ENCODE results near the gene PHACTR1. TPM values are rescaled to one million over a fixed set of nuclear protein-coding genes. Genes with fewer than 3 reads are reported as not detected.

PHACTR1 gene
- total RNA-seq, 1 experiment from 2014 or later, result not detected

- CTCF ChIA-PET, result no interaction called here
- POLR2A ChIA-PET (ENCODE audit: unreplicated experiment), result no interaction called here
Observed at GRCh38 chr6:13256266-13257001, 539.9 kb downstream of the PHACTR1 start.

GRCh38 chr6:13259393-13259792 is 542.8 kb downstream of the PHACTR1 start:
- BruUV-seq (replicated peaks), result no TSS peak
- intact Hi-C loops (cut with micrococcal nuclease), result no loop called here
- ChIA-PET POLR2A (ENCODE audit: unreplicated experiment) (no interaction called here), CTCF (no interaction called here)
- Histone ChIP-seq H3K4me1 (ENCODE audit: insufficient read depth, low read length) (no peaks in the 10 kb centered on the region), H3F3A (ENCODE audit: low read length, unreplicated experiment) (no peaks in the 10 kb centered on the region), H3K9me3 (ENCODE audit: low read length) (no peaks in the 10 kb centered on the region), H3K4me2 (ENCODE audit: low read length) (no peak overlapping the region), H2AFZ (ENCODE audit: low read length) (no peak overlapping the region), H4K20me1 (ENCODE audit: low read length) (no peaks in the 10 kb centered on the region), H3K27me3 (ENCODE audit: low read length) (peaks cover 43% of the 10 kb centered on the region), H3K9me2 (replicated peaks; ENCODE audit: low read length) (no peaks in the 10 kb centered on the region), H3K36me3 (ENCODE audit: low read depth, low read length) (no peaks in the 10 kb centered on the region), H3K9ac (ENCODE audit: low read length) (no peak overlapping the region), H3K4me3 (ENCODE audit: low read length) (no peak overlapping the region), H3K79me2 (ENCODE audit: low read length) (no peaks in the 10 kb centered on the region), H3K27ac (ENCODE audit: low read length) (no peak overlapping the region)
- TF ChIP-seq EZH2 (IDR thresholded peaks at IDR 0.05; ENCODE audit: low read length, unreplicated experiment), result no peak
- no peak for TF ChIP-seq EZH2phosphoT487 (IDR thresholded peaks at IDR 0.05; ENCODE audit: borderline replicate concordance, low read length)
- TF ChIP-seq CTCF (conservative IDR thresholded peaks at IDR 0.05; ENCODE audit: low read depth, low read length), result no peak
- no peak for DNase-seq
- ATAC-seq, result no peak

More at GRCh38 chr6:13256266-13257001, 539.9 kb downstream of the PHACTR1 start:
- DNase-seq (no peak), ATAC-seq (no peak)
- TF ChIP-seq CTCF (conservative IDR thresholded peaks at IDR 0.05; ENCODE audit: low read depth, low read length) (no peak), EZH2phosphoT487 (IDR thresholded peaks at IDR 0.05; ENCODE audit: borderline replicate concordance, low read length) (no peak), EZH2 (IDR thresholded peaks at IDR 0.05; ENCODE audit: low read length, unreplicated experiment) (no peak)
- BruUV-seq (replicated peaks), result no TSS peak
- Histone ChIP-seq H3K27me3 (ENCODE audit: low read length) (peaks cover 47% of the 10 kb centered on the region), H3K27ac (ENCODE audit: low read length) (no peak overlapping the region), H3K9ac (ENCODE audit: low read length) (no peak overlapping the region), H3K4me2 (ENCODE audit: low read length) (no peak overlapping the region), H3F3A (ENCODE audit: low read length, unreplicated experiment) (no peaks in the 10 kb centered on the region), H4K20me1 (ENCODE audit: low read length) (no peaks in the 10 kb centered on the region), H2AFZ (ENCODE audit: low read length) (no peak overlapping the region), H3K36me3 (ENCODE audit: low read depth, low read length) (no peaks in the 10 kb centered on the region), H3K79me2 (ENCODE audit: low read length) (no peaks in the 10 kb centered on the region), H3K4me3 (ENCODE audit: low read length) (no peak overlapping the region), H3K9me2 (replicated peaks; ENCODE audit: low read length) (no peaks in the 10 kb centered on the region), H3K9me3 (ENCODE audit: low read length) (no peaks in the 10 kb centered on the region), H3K4me1 (ENCODE audit: insufficient read depth, low read length) (no peaks in the 10 kb centered on the region)
- intact Hi-C loops (cut with micrococcal nuclease), result no loop called here

GRCh38 chr6:13260101-13260598 is 543.6 kb downstream of the PHACTR1 start:
- H3K79me2 ChIP-seq (ENCODE audit: low read length), result no peaks in the 10 kb centered on the region
- no TSS peak for BruUV-seq (replicated peaks)
- H3K27me3 ChIP-seq (ENCODE audit: low read length), result peaks cover 43% of the 10 kb centered on the region
- ChIA-PET CTCF (no interaction called here), POLR2A (ENCODE audit: unreplicated experiment) (no interaction called here)
- H3K27ac ChIP-seq (ENCODE audit: low read length), result no peak overlapping the region
- no peak overlapping the region for H3K4me3 ChIP-seq (ENCODE audit: low read length)
- DNase-seq (no peak), ATAC-seq (no peak)
- no peak overlapping the region for H2AFZ ChIP-seq (ENCODE audit: low read length)
- H3K4me1 ChIP-seq (ENCODE audit: insufficient read depth, low read length), result no peaks in the 10 kb centered on the region
- H3K9me3 ChIP-seq (ENCODE audit: low read length), result no peaks in the 10 kb centered on the region
- H3K9ac ChIP-seq (ENCODE audit: low read length), result no peak overlapping the region
- no peak overlapping the region for H3K4me2 ChIP-seq (ENCODE audit: low read length)
- H4K20me1 ChIP-seq (ENCODE audit: low read length), result no peaks in the 10 kb centered on the region
- TF ChIP-seq CTCF (conservative IDR thresholded peaks at IDR 0.05; ENCODE audit: low read depth, low read length) (no peak), EZH2phosphoT487 (IDR thresholded peaks at IDR 0.05; ENCODE audit: borderline replicate concordance, low read length) (no peak), EZH2 (IDR thresholded peaks at IDR 0.05; ENCODE audit: low read length, unreplicated experiment) (no peak)
- H3F3A ChIP-seq (ENCODE audit: low read length, unreplicated experiment), result no peaks in the 10 kb centered on the region
- H3K36me3 ChIP-seq (ENCODE audit: low read depth, low read length), result no peaks in the 10 kb centered on the region
- H3K9me2 ChIP-seq (replicated peaks; ENCODE audit: low read length), result no peaks in the 10 kb centered on the region
- intact Hi-C loops (cut with micrococcal nuclease), result no loop called here

All from PC-3 (cell line).